ENCODE measurements around the gene KRI1.
A peak's percentile ranks its signal among the peaks of the same experiment; 100 is the strongest.
"Not testable (repeated sequence)": the region's sequence is repeated elsewhere in the genome, so short reads cannot be mapped to it uniquely, and the experiment has no call there.

KRI1 gene

DNA sequence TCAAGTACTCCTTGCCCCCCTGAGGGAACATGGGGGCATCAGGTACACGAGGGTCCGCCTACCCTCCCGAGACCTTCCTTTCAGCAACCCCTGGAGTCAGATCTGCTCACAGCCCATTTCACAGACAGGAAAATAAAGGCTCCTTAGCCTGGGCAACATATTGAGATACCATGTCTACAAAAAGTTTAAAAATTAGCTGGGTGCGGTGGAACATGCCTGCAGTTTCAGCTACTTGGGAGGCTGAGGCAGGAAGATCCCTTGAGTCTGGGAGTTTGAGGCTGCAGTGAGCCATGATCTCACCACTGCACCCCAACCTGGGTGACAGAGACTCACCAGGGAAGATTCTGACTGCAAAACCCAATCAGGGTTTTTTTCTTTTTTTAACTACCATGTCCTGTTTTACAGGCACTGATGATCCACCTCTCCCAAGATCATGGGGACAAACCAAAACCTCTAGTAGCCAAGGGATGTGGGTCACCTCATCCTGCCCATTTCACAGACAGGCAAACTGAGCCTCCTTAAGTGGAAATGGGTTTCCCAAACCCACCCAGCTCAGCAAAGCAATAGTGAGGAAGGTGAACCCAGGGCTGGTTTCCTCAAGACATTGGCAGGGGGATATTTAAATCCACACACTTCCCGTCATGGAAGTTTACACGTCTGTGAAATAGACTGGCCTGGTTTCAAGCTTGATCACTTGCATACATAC lies 9.4 kb upstream of the KRI1 start:
- DNase-seq (ENCODE audit: low read depth): no peak

DNA sequence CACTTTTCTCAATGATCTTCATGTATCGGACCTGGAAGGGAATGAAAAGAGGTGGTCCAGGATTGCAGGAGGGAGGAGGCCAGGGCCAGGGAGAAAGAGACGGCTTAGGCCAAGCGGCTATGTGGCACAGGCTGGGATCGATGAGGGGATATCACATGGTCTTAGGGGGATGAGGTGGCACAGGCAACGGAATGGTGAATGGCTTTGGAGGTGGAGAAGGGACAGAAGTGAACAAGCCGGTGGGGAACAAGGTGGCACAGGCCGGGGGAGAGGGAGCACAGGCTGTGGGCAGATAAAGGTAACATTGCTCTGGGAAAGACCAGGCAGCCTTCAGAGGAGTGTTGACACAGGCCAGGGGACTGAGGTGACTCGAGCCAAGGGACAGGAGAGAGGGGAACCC lies 8.7 kb upstream of the KRI1 start:
- no peak for DNase-seq (ENCODE audit: low read depth)

DNA sequence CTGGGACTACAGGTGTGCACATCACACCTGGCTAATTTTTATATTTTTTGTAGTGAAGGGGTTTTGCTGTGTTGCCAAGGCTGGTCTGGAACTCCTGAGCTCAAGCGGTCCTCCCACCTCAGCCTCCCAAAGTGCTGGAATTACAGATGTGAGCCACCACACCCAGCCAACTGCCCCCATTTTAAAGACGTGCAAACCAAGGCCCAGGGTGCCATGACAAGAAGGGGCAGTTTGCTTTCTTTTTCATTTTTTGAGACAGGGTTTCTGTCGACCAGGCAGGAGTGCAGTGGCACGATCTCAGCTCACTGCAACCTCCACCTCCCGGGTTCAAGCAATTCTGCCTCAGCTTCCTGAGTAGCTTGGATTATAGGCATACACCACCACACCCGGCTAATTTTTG lies 8.0 kb upstream of the KRI1 start:
- DNase-seq (ENCODE audit: low read depth): not testable (repeated sequence)

DNA sequence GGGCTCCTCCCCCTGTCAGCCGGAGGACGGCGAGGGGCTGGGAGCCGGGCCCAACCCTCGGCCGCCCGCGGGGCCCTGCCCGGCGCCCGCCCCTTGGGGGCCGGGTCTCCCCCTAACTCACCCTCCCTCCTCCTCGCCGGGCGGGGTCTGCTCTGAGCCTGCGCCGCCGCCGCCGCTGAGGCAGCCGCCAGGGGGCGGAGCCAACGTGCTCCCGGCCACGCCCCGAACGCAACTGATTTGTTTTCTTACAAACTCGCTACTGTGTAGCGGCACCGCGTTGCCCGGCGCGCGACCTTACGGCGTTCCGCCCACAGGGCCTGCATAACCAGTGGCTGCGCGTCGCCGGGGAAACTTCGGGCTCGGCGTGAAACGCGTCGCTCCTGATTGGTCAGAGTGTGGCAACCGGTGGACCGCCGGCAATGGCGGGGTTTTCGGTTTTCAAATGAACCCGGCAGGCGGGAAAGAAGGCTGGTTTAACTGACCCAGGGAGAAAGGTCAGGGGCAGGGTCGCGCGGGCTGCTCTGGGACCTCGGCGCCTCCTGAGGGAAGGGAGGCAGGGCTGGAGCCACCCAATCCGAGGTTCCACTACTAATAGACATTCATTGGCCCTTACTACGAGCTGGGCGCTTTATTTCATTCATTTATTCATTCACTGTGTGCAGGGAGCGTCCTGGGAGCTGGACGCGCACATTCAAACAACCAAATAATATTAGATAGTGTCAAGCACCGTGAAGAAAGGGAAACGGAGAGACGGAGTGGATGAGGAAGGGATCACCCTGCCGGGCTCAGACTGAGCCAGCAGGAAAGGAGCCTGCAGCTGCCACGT lies 3.2 kb upstream of the KRI1 start, which contains the start of gene CDKN2D:
TSS of gene CDKN2D (minus strand) at position 154 of the 826 bp plus-strand sequence. CDS start 326 bp downstream, outside the sequence.
- DNase-seq (ENCODE audit: low read depth): peak; percentile 100

DNA sequence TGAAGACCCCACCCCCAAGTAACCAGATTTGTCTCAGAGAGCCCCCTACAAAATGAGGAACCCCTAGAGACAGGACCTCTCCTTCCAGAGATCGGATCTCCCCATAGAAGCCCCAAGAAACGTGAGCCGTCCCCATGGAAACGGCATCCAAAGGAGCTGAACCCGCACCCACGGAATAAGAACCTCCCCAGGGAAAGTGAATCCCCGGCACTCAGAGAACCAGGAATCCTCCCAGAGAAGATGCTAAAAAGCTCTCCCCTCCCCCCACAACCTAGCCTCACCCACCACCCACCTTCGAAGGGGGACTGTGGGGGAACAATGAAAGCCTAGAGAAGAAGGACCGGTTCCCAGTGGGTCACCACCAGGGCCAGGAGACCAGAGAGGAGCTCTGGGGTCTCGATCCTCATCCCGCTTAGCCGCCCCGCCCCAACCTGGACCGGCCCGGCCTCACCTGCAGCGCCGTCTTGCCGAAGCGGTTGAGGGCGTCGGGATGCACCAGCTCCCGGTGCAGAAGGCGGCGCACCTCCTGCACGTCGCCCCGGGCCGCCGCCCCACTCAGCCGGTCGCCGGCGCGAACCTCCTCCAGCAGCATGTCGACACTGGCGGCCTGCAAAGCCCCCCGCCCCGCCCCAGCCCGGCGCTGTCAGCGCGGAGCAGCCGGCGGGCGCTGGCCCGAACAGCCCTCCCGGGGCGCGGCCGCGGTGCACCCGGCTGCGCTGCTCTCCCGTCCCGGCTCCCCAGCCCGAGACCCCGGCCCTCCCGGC lies 2.4 kb upstream of the KRI1 start:
- peak; percentile 41 for DNase-seq (ENCODE audit: low read depth)

DNA sequence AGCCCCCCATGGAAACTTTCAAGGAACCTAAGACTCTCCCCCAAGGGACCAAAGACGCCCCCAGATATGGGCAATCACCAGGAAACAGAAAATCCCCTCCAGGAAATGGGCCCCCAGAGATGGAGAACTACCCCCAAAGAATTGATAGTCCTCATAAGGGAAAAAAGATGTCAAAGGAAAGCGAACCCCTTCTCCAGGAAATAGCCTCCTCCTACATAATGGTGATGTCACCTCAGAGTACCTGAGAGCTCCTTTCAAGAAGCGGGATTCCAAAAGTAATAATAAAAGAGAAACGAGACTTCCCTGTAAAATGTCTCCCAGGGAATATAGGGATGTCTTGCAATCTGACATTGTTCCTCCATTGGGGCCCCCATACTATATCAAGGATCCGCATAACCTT lies 1.8 kb upstream of the KRI1 start:
- no peak for DNase-seq (ENCODE audit: low read depth)

DNA sequence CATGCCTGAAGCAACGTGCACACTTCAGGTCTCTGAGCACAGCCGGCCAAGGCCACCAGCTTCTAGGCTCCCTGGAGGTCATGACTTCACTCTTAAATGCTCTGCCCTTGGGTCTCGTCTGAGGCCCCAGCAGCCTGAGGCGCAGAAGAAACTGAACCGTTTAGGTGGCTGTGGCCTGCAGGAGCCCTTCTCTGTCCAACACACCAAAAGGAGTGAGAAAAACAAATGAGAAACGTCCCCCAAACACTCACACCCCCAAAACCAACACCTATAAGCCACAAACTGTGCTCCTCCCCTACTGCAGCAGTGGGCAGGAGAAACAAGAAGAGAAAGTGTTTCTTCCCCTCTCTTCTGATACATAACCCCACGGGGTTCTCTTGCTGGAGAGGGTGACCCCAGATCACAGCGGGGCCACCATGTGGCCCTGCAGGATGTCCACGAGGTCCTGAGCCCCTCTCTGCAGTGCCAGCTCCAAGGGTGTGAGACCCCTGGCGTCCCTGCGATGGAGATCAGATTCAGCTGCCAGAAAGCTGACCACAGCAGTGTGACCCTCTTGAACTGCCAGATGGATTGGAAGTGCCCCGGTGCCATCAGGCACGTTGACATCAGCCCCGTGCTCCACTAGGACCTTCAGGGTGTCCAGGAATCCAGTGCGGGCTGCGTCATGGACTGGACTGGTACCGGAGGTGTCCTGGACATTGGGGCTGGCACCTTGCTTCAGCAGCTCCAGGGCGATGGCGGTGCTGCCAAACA lies 1.0 kb upstream of the KRI1 start:
- DNase-seq (ENCODE audit: low read depth): no peak

DNA sequence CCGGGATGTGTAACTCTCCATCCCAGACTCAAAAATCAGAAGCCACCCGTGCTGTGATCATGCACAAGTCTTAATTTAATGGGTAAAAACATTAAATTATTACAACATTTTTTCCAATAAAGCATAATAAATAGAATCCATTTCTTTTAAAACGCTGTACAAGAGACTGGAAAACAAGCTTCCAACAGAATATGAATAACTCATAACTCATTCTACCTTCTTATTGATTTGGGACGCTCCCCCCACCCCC lies 523 bp upstream of the KRI1 start:
- DNase-seq (ENCODE audit: low read depth): no peak

DNA sequence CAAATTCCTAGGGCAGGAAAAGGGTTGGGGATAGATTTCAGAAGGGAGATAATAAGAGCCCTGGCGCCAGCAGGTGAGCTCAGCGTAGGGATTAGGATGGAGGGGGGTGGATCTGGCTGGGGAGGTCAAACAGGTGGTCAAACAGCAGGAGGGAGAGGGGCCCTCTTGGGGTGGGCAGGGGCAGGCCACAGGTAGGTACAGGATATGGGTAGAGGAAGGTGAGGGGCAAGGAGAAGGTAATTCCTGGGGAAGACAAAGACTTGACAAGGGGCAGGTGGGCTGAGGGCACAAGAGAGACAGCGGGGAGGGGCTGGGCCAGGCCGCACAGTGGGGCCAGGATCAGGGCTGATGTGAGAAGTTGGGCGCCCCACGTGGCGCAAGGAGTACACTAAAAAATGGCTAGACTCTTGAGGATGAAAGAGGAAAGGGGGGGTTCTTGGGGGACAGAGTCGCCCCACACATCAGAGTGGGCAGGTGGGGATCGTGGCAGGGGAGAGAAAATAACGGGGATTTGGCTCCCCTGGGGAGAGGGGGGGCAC lies 713 bp downstream of the KRI1 start:
- DNase-seq (ENCODE audit: low read depth): peak; percentile 44

DNA sequence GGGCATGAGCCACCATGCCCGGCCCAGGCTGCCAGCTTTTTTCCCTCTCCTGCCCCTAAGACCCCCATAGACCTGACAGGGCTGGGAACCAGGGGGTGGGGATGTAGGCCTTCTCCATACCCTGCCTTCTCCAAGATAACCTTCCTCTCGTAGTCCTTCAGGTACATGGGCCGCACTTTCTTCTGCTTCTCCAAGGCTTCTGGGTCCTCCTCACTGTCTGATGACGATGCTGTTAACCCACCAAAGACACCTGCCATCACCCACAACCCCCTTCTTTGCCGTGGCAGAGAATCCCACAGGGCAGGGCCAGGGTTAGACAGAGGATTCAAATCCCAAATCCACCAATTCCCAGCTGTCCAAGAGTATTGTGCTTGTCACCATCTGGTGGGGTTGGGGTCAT lies 3.2 kb downstream of the KRI1 start:
- no peak for DNase-seq (ENCODE audit: low read depth)

DNA sequence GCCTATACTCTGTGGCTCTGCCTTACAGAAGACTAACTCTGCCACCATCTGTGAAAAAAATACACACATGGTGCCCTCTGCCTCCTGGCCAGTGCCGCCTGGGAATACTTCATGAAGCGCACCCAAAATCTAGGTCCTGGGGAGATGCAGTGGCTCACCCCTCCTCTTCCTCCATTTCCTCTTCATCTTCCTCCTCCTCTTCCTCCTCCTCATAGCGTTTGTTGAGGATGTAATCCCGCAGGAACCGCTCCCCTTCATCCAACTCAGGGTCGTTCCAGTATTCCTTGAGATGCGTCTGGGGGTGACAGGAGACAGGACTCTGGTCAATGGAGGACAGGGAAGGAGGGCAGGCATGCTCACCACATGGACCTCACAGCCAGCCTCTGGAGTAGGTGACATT lies 5.7 kb downstream of the KRI1 start:
- no peak for DNase-seq (ENCODE audit: low read depth)

DNA sequence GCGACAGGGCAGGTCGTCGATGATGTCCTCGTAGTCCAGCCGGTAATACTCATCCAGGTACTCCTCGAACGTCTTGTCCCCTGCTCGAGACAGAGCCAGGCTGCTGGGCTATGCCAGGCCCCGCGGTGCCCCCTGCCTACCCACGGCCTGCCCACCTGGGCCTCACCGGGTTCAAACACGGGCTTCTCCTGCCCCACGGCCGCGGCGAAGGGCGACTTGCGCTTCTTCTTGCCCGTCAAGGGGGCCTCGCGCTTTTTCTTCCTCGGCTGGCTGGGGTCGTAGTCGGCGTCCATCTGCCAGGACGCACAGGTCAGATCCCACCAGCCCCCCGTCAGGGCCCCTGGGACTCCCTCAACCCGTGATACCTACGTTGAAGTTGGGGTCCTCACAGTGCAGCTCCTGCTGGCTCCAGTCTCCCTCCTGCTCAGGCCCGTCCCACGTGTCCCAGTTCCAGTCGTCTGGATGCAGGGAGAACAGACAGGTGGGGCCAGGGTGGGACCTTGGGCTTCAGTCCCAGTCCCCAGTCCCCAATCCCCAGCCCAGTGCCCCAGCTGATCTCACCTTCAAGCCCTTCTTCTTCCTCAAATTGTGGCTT lies 8.1 kb downstream of the KRI1 start:
- no peak for DNase-seq (ENCODE audit: low read depth)

DNA sequence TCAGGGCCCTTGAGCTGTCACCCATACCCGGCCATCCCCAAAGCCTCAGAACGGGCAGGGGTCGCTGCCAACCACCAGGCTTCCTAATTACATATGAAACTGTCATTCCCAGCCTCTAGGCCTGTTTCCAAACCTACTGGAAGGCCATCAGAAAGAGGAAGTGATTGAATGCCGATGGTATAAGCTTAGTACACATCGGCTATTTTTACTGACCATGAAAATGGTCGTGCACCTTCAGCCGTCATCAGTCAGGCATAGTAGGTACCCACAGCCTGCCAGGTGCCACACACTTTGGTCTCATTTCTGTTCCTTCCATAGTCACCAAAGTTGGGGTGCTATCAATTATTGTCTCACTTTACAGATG lies 10.2 kb downstream of the KRI1 start:
- no peak for DNase-seq (ENCODE audit: low read depth)

DNA sequence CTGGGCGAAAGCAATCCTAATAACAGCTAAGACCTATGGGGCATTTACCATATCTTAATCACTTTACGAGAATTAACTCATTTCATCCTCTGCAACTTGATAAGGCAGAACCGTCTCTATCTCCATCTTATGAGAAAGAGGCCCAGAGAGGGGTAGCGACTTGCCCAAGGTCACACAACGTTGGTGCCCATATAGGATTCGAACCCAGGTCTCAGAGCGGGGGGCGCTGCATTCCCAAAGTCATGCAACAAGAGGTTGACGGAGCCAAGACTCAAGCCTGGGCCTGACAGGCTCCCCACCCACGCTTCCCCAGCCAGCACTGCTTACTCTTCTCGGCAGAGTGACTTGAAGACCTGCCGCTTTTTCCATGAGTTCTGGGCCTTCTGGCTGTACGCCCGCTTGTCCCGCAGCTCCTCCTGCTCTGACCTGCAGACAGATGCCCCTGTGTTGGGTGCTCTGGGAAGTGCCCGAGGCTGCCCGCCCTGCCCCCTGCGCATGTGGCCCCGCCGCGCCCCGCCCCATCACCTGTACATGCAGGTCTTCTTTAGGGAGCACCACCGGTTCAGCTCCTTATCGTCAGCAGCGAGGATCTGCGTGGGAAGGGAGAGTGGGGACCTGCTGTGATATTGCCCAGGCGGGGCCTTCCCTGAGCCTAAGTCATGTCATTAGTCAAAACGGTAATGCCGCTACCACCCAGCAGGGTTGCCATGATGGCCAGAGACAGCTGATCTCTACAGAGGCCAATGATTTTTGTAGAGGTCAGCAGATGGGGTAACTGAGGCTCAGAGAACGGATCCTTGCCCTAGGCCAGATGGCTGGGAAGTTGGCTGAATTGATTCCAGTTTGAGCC lies 10.8 kb downstream of the KRI1 start:
- no peak for DNase-seq (ENCODE audit: low read depth)

DNA sequence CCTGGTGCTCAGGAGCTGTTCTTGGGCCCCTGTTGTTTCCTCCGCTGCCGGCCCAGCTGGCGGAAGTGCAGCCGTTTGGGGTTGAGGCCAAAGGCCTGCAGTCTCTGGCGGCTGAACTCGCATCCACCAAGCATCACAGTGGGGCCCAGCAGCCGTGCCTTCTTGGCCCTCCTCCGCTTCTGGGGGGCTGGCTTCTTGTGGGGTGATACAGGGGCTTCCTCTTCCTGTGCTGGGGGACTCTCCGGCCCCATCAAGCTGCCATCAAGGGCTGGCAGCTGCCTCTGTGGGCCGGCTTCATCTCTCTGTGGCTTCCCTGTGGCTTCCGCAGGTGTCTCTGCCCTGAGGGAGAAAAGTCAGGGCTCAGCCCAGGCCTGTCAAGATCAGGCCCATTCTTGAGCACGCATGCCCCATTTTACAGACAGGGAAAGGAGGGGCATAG lies 11.8 kb downstream of the KRI1 start:
- DNase-seq (ENCODE audit: low read depth): no peak

DNA sequence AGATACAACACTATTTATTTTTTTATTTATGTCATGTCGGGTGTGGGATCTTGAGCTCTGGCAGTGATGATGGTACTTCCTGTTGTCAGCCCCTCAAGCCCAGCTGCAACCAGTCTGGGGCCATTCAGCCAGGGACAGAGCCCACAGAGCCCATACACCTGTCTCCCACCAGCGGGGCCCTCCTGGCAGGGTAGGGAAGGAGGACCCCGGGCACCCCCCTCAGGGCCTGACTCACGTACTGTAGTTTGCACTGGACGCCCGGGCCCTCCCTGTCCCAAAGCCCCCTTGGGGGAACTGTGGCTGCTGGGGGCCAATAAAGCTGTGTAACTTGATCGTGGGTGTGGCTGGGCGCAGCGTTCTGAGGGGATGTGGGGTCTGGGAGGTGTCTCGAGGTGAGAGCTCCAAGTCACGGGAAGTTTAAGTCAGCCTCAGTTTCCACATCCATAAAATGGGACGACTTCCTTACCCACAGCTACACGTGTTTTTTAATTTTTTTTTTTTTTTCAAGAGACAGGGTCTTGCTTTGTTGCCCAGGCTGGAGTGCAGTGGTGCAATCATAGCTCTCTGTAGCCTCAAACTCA lies 12.6 kb downstream of the KRI1 start:
- no peak for DNase-seq (ENCODE audit: low read depth)

DNA sequence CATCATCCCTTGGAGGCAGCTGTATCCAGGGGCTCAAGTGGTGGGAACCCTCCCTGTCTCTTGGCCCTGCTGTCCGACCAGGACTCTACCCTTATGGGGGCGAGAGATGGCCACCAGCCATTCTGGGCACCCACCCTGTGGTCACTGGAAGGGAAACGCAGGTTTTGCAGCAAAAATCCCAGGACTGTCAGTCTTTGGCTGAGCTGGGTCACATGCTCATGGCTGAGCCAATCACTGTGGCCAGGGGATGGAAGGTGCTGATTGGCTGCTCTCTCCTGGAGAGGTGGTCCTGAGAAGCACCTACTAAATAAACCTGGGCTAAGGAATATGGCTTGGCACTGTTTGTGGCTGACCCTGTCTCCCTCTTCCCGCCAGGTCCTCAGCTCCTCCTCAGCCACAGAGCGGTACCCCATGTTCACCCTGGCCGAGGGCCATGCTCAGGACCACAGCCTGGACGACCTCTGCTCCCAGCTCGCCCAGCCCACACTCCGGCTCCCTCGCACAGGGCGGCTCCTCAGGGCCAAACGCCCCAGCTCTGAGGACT lies 13.2 kb downstream of the KRI1 start:
- DNase-seq (ENCODE audit: low read depth): no peak

DNA sequence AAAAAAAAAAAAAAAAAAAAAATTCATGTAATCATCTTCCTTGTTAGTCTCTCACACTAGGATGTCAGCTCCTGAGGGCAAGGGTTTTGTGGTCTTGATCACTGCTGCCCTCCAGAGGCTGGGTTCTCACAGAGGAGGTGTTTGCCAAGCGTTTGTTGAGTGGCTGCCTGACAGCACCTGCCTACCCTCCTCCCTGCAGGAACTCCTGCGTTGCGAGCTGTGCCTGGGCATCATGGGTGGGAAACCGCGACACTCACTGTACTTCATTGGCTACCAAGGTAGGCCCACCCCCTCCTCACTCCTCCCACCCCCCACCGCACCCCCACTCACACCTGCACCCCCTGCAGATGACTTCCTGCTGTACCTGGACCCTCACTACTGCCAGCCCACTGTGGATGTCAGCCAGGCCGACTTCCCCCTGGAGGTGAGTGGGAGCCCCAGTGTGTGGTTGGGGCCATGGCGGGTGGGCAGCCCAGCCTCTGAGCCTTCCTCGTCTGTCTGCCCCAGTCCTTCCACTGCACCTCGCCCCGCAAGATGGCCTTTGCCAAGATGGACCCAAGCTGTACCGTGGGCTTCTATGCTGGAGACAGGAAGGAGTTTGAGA lies 14.0 kb downstream of the KRI1 start:
- no peak for DNase-seq (ENCODE audit: low read depth)

DNA sequence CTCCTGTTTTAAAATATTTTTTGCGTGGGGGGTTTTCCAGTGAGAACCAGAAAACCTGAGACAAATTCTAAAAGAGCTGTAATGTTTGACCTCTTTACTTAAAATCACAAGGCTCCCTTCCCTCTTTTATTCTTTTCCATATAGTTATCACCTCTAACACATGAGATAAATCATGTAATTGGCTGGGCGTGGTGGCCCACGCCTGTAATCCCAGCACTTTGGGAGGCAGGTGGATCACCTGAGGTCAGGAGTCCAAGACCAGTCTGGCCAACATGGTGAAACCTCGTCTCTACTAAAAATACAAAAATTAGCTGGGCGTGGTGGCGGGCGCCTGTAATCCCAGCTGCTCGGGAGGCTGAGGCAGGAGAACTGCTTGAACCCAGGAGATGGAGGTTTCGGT lies 14.8 kb downstream of the KRI1 start:
- not testable (repeated sequence) for DNase-seq (ENCODE audit: low read depth)

DNA sequence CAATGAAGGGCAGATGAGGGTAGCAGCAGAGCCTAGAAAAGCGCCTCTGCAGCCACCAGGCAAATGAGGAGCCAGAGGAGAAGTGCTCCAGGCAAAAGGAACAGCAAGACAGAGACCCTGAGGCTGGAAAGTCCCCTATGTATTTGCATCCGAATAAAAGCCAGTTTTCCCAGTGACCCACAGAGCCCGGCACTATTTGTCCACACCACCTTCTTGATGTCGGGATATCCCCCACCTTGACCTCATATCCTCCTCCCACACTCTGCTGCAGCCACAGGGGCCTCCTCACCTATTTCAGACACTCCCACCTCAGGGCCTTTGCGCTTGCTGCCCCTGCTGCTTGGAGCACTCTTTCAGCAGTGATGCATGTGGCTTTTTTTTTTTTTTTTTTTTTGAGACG lies 15.5 kb downstream of the KRI1 start:
- DNase-seq (ENCODE audit: low read depth): no peak

All from activated T-helper 9 cell treated with anti-CD3 and anti-CD28 coated beads, Interleukin-2, amount 50 U/mL, for 16 hours (primary cell).